GM12891 (cell line): ENCODE results near the gene SLC25A21.
"Not testable (repeated sequence)": the region's sequence is repeated elsewhere in the genome, so short reads cannot be mapped to it uniquely, and the experiment has no call there.

Source experiments
- DNase-seq: peaks from one replicate; pipeline ENCODE4 v3.0.0; 2011; ENCODE audit warnings: low spot score; ENCODE audit not compliant: insufficient read length
- FAIRE-seq: peaks from 2 replicates; lab custom pipeline; 2011; peaks lifted over from hg19 to GRCh38; lab: Jason Lieb, UNC
- PAX5 ChIP-seq: IDR thresholded peaks from 2 replicates; pipeline ENCODE4 v1.6.1; 2011; ENCODE audit warnings: low read length, moderate library complexity, mild to moderate bottlenecking; ENCODE audit not compliant: insufficient read depth, severe bottlenecking
- POLR2A ChIP-seq: IDR thresholded peaks from 2 replicates; pipeline ENCODE4 v1.6.1; 2011; ENCODE audit warnings: low read depth, low read length, control low read depth
- POLR2AphosphoS5 ChIP-seq: IDR thresholded peaks from 2 replicates; pipeline ENCODE4 v1.6.1; 2011; ENCODE audit warnings: low read depth, low read length, control low read depth
- POU2F2 ChIP-seq: IDR thresholded peaks from 2 replicates; pipeline ENCODE4 v1.6.1; 2011; ENCODE audit warnings: low read depth, mild to moderate bottlenecking, control low read depth, low read length, moderate library complexity
- SPI1 ChIP-seq: IDR thresholded peaks from 2 replicates; pipeline ENCODE4 v1.6.1; 2011; ENCODE audit warnings: low read depth, low read length, control low read depth
- TAF1 ChIP-seq: IDR thresholded peaks from 2 replicates; pipeline ENCODE4 v1.6.1; 2011; ENCODE audit warnings: low read depth, low read length, control low read depth

SLC25A21 gene

GRCh38 chr14:36996133-36996856 is 176.1 kb downstream of the SLC25A21 start:
- TF ChIP-seq POU2F2 = no peak
- FAIRE-seq = no peak

GRCh38 chr14:36989806-36990205 is 182.6 kb downstream of the SLC25A21 start:
- FAIRE-seq (no peak), DNase-seq (no peak)
- TF ChIP-seq TAF1 (no peak), POLR2A (no peak), POLR2AphosphoS5 (no peak), POU2F2 (no peak)

More at GRCh38 chr14:36996133-36996856, 176.1 kb downstream of the SLC25A21 start:
- no peak for DNase-seq

GRCh38 chr14:36988989-36989388 is 183.4 kb downstream of the SLC25A21 start:
- DNase-seq (no peak), FAIRE-seq (no peak)
- no peak for TF ChIP-seq PAX5
- no peak for TF ChIP-seq TAF1
- no peak for TF ChIP-seq POU2F2
- TF ChIP-seq POLR2AphosphoS5 = no peak
- TF ChIP-seq POLR2A = no peak
- TF ChIP-seq SPI1 = no peak

GRCh38 chr14:36988568-36988967 is 183.8 kb downstream of the SLC25A21 start:
- FAIRE-seq = no peak
- TF ChIP-seq POLR2AphosphoS5 (no peak), PAX5 (no peak), POLR2A (no peak), POU2F2 (no peak), SPI1 (no peak), TAF1 (no peak)
- no peak for DNase-seq

- DNase-seq (no peak), FAIRE-seq (no peak)
- TF ChIP-seq POLR2AphosphoS5 (no peak), SPI1 (no peak), POU2F2 (no peak), TAF1 (no peak), POLR2A (no peak), PAX5 (no peak)
Observed at GRCh38 chr14:36986407-36986806, 186.0 kb downstream of the SLC25A21 start.

- FAIRE-seq = no peak
- no peak for DNase-seq
- no peak for TF ChIP-seq POLR2AphosphoS5
- TF ChIP-seq PAX5 = no peak
Observed at GRCh38 chr14:36981832-36982529, 190.4 kb downstream of the SLC25A21 start.

- FAIRE-seq = not testable (repeated sequence)
Observed at GRCh38 chr14:36980413-36980812, 192.0 kb downstream of the SLC25A21 start.

GRCh38 chr14:36979863-36980262 is 192.5 kb downstream of the SLC25A21 start:
- FAIRE-seq (no peak), DNase-seq (no peak)
- TF ChIP-seq POU2F2 (no peak), PAX5 (no peak), TAF1 (no peak), SPI1 (no peak)

More at GRCh38 chr14:36980413-36980812, 192.0 kb downstream of the SLC25A21 start:
- DNase-seq = not testable (repeated sequence)

GRCh38 chr14:36976571-36977023 is 195.8 kb downstream of the SLC25A21 start:
- no peak for FAIRE-seq
- DNase-seq = no peak

GRCh38 chr14:36975834-36976233 is 196.6 kb downstream of the SLC25A21 start:
- DNase-seq (no peak), FAIRE-seq (no peak)
- TF ChIP-seq POLR2A (no peak), POLR2AphosphoS5 (no peak), TAF1 (no peak), PAX5 (no peak), POU2F2 (no peak), SPI1 (no peak)

More at GRCh38 chr14:36976571-36977023, 195.8 kb downstream of the SLC25A21 start:
- TF ChIP-seq PAX5 (no peak), POU2F2 (no peak), SPI1 (no peak), TAF1 (no peak), POLR2A (no peak), POLR2AphosphoS5 (no peak)
